Neuronal stem cell (in vitro differentiated cells): Measurements from ENCODE around the gene STPG1.

Source experiments
- DNase-seq: peaks from one replicate; pipeline ENCODE4 v3.0.0-alpha.2; 2013; ENCODE audit warnings: low spot score
- H2AFZ ChIP-seq: one replicate; pipeline ENCODE4 v1.6.1; 2013; ENCODE audit warnings: mild to moderate bottlenecking, low read length, inconsistent platforms
- H2AK5ac ChIP-seq: 2 replicates; pipeline ENCODE4 v1.6.1; 2013; ENCODE audit warnings: low read depth, mild to moderate bottlenecking, inconsistent platforms, low read length, moderate library complexity, mixed read lengths
- H2BK120ac ChIP-seq: 2 replicates; pipeline ENCODE4 v1.6.1; 2013; ENCODE audit warnings: low read depth, mild to moderate bottlenecking, inconsistent platforms, low read length, moderate library complexity, mixed read lengths
- H2BK12ac ChIP-seq: one replicate; pipeline ENCODE4 v1.6.1; 2013; ENCODE audit warnings: low read length, inconsistent platforms
- H2BK15ac ChIP-seq: 2 replicates; pipeline ENCODE4 v1.6.1; 2013; ENCODE audit warnings: mild to moderate bottlenecking, low read length, inconsistent platforms, mixed read lengths
- H2BK5ac ChIP-seq: one replicate; pipeline ENCODE4 v1.6.1; 2013; ENCODE audit warnings: inconsistent platforms, mild to moderate bottlenecking, low read length, moderate library complexity
- H3K14ac ChIP-seq: one replicate; pipeline ENCODE4 v1.6.1; 2013; ENCODE audit warnings: low read length, inconsistent platforms
- H3K18ac ChIP-seq: 2 replicates; pipeline ENCODE4 v1.6.1; 2013; ENCODE audit warnings: low read length, inconsistent platforms
- H3K23ac ChIP-seq: 2 replicates; pipeline ENCODE4 v1.6.1; 2013; ENCODE audit warnings: low read depth, mild to moderate bottlenecking, mixed read lengths, low read length, inconsistent platforms; ENCODE audit not compliant: poor library complexity
- H3K27ac ChIP-seq: replicated peaks from 3 replicates; pipeline ENCODE4 v1.5.1; 2013; ENCODE audit warnings: low read length, inconsistent platforms
- H3K27me3 ChIP-seq, 3 experiments: 2 replicates each; pipeline ENCODE4 v1.6.1; 2013; ENCODE audit warnings: low read length in 3 of 3, mild to moderate bottlenecking in 2 of 3, inconsistent platforms in 1 of 3, low read depth in 1 of 3, mixed read lengths in 1 of 3, moderate library complexity in 1 of 3; ENCODE audit not compliant: control insufficient read depth in 3 of 3, insufficient read depth in 3 of 3
- H3K36me3 ChIP-seq, 2 donors: replicated peaks in 1 of 2; 2 replicates each; pipeline ENCODE4 v1.6.1; 2013; ENCODE audit warnings: low read length in 2 of 2; ENCODE audit not compliant: control insufficient read depth in 2 of 2, insufficient read depth in 2 of 2
- H3K4ac ChIP-seq: 2 replicates; pipeline ENCODE4 v1.6.1; 2013; ENCODE audit warnings: inconsistent platforms, mild to moderate bottlenecking, low read length, moderate library complexity
- H3K4me1 ChIP-seq, 2 donors: 1 replicate in 1 of 2; 2 replicates in 1 of 2; pipeline ENCODE4 v1.6.1; 2013; ENCODE audit warnings: low read length in 2 of 2, low read depth in 1 of 2; ENCODE audit not compliant: control insufficient read depth in 2 of 2, insufficient read depth in 1 of 2
- H3K4me2 ChIP-seq: one replicate; pipeline ENCODE4 v1.6.1; 2013; ENCODE audit warnings: mild to moderate bottlenecking, low read length, inconsistent platforms; ENCODE audit not compliant: insufficient read depth, poor library complexity, severe bottlenecking
- H3K4me3 ChIP-seq, 2 donors: 2 replicates each; pipeline ENCODE4 v1.5.1; 2013; ENCODE audit warnings: low read length in 2 of 2, mild to moderate bottlenecking in 2 of 2, inconsistent platforms in 1 of 2, moderate library complexity in 1 of 2
- H3K79me1 ChIP-seq: one replicate; pipeline ENCODE4 v1.6.1; 2013; ENCODE audit warnings: low read depth, mild to moderate bottlenecking, inconsistent platforms, low read length, moderate library complexity
- H3K9ac ChIP-seq: one replicate; pipeline ENCODE4 v1.6.1; 2013; ENCODE audit warnings: mild to moderate bottlenecking, low read depth, low read length, inconsistent platforms; ENCODE audit not compliant: poor library complexity
- H3K9me3 ChIP-seq, 2 donors: replicated peaks in 1 of 2; 2 replicates each; pipeline versions ENCODE3 to v1.6.1; 2013; ENCODE audit warnings: low read length in 2 of 2, mild to moderate bottlenecking in 2 of 2, inconsistent platforms in 1 of 2, low read depth in 1 of 2, mixed read lengths in 1 of 2, moderate library complexity in 1 of 2; ENCODE audit not compliant: control insufficient read depth in 2 of 2, insufficient read depth in 1 of 2
- H4K8ac ChIP-seq: one replicate; pipeline ENCODE4 v1.6.1; 2013; ENCODE audit warnings: low read depth, mild to moderate bottlenecking, inconsistent platforms, low read length, moderate library complexity
- H4K91ac ChIP-seq: one replicate; pipeline ENCODE4 v1.6.1; 2013; ENCODE audit warnings: low read length, low read depth, mild to moderate bottlenecking, inconsistent platforms; ENCODE audit not compliant: poor library complexity
- WGBS, 2 donors: extraction: QIAGEN DNeasy Blood & Tissue Kit; methylation state at CpG; one replicate each; pipeline ENCODE4 v1.1.7; 2013; ENCODE audit warnings: missing lambda C conversion rate in 2 of 2, mixed read lengths in 1 of 2; ENCODE audit not compliant: insufficient read length in 2 of 2, insufficient replicate concordance in 1 of 2; ENCODE audit errors: extremely low coverage in 2 of 2; 5-methylcytosine and 5-hydroxymethylcytosine counted together

The STPG1 gene

GRCh38 chr1:24414775-24415333 is 1.3 kb upstream of the STPG1 start:
- Histone ChIP-seq H3K4ac (no peak overlapping the region), H3K9ac (no peak overlapping the region), H3K4me2 (no peak overlapping the region), H2BK5ac (no peak overlapping the region), H3K27ac (no peak overlapping the region), H3K27me3 (peaks cover 0 to 49% (median 2%) of the 10 kb centered on the region in 3 experiments), H4K8ac (no peak overlapping the region), H3K23ac (no peak overlapping the region), H4K91ac (no peak overlapping the region), H2BK12ac (no peak overlapping the region), H2AK5ac (no peak overlapping the region), H2AFZ (peak overlapping the region; percentile 87), H2BK120ac (no peak overlapping the region), H2BK15ac (no peak overlapping the region), H3K4me1 (peaks cover 0 to 11% of the 10 kb centered on the region in 2 donors), H3K4me3 (peak overlapping the region in 1 of 2 donors; percentile 54), H3K79me1 (peaks cover 4% of the 10 kb centered on the region), H3K36me3 (no peaks in the 10 kb centered on the region), H3K9me3 (no peaks in the 10 kb centered on the region), H3K14ac (no peak overlapping the region), H3K18ac (no peak overlapping the region)
- no CpG with 5 or more reads among the region's 22 CpGs for WGBS, 2 donors
- DNase-seq = no peak

- Histone ChIP-seq H3K23ac (no peak overlapping the region), H3K4me3 (no peak overlapping the region)
These were observed 1.2 kb downstream of the STPG1 start for GRCh38 chr1:24412408-24412807.

DNA sequence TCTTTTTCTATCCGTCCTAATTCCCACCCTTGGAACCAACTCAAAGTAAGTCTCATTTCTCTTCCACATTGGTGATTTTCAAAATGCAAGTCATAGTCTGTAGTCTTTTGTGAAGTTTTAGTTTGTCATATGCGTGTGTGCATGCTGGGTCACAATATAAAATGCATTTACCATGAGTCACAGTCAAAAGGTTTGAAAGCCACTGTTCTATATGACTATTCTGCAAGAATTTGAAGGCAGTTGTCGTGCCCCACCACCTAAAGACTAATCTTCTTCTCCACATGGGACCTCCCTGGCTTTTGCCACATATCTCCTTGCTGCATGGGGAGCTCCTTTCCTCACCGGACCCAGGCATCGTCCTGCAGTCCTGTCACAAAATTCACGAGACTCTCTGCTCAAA is 1.6 kb downstream of the STPG1 start:
- no peak for DNase-seq
- no CpG with 5 or more reads among the region's 6 CpGs for WGBS, 2 donors
- no peak overlapping the region for H3K4me2 ChIP-seq

More at GRCh38 chr1:24412408-24412807, 1.2 kb downstream of the STPG1 start:
- H2AK5ac ChIP-seq = no peak overlapping the region
- DNase-seq = no peak
- no peak overlapping the region for H3K27ac ChIP-seq
- H2BK120ac ChIP-seq = no peak overlapping the region
- H3K79me1 ChIP-seq = peaks cover 4% of the 10 kb centered on the region
- H2AFZ ChIP-seq = no peak overlapping the region
- H3K9me3 ChIP-seq = no peaks in the 10 kb centered on the region
- H3K4me1 ChIP-seq = peaks cover 0 to 11% of the 10 kb centered on the region in 2 donors
- H4K8ac ChIP-seq = no peak overlapping the region
- no peak overlapping the region for H3K4me2 ChIP-seq
- no peak overlapping the region for H4K91ac ChIP-seq
- no peaks in the 10 kb centered on the region for H3K36me3 ChIP-seq
- no peak overlapping the region for H3K4ac ChIP-seq
- no CpG with 5 or more reads among the region's 1 CpG for WGBS, 2 donors
- H3K14ac ChIP-seq = no peak overlapping the region
- H2BK12ac ChIP-seq = no peak overlapping the region
- H2BK15ac ChIP-seq = no peak overlapping the region
- H3K9ac ChIP-seq = no peak overlapping the region
- H3K18ac ChIP-seq = no peak overlapping the region
- H2BK5ac ChIP-seq = no peak overlapping the region
- peaks cover 0 to 43% (median 2%) of the 10 kb centered on the region in 3 experiments for H3K27me3 ChIP-seq

DNA sequence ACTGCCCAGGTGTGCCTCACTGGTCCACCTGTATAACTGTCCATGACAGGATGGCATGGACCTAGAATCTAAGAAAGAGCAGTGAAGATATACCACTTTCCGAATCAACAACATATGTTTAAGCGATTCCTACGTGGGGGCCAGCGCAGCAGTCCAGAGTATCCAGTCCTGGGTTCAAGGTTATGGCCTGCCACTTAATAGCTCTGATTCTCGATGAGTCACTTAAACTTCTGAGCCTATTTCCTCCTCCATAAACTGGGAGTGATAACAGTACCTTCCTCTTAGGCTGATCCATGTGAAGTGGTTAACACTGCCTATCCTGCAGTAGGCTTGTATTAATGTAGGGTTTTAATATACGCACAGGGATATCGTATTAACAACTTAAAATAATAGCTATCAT is 2.8 kb downstream of the STPG1 start:
- Histone ChIP-seq H3K9me3 (no peaks in the 10 kb centered on the region), H3K4me2 (no peak overlapping the region), H4K8ac (no peak overlapping the region), H3K4me1 (peaks cover 0 to 6% of the 10 kb centered on the region in 2 donors), H3K27ac (no peak overlapping the region), H2BK120ac (no peak overlapping the region), H3K4me3 (no peak overlapping the region), H3K23ac (no peak overlapping the region), H2AFZ (no peak overlapping the region), H2BK12ac (no peak overlapping the region), H2BK5ac (no peak overlapping the region), H4K91ac (no peak overlapping the region), H3K4ac (no peak overlapping the region), H3K18ac (no peak overlapping the region), H3K27me3 (peaks cover 0 to 29% (median 0%) of the 10 kb centered on the region in 3 experiments), H2AK5ac (no peak overlapping the region), H3K14ac (no peak overlapping the region), H3K9ac (no peak overlapping the region), H3K79me1 (peaks cover 4% of the 10 kb centered on the region), H3K36me3 (no peaks in the 10 kb centered on the region), H2BK15ac (no peak overlapping the region)
- WGBS, 2 donors = no CpG with 5 or more reads among the region's 7 CpGs
- DNase-seq = no peak

More for the DNA sequence above, 1.6 kb downstream of the STPG1 start:
- no peaks in the 10 kb centered on the region for H3K9me3 ChIP-seq
- H3K4me3 ChIP-seq = no peak overlapping the region
- no peak overlapping the region for H4K8ac ChIP-seq
- no peak overlapping the region for H3K23ac ChIP-seq
- no peak overlapping the region for H3K4ac ChIP-seq
- H3K4me1 ChIP-seq = peaks cover 0 to 11% of the 10 kb centered on the region in 2 donors
- H3K9ac ChIP-seq = no peak overlapping the region
- H2BK5ac ChIP-seq = no peak overlapping the region
- no peaks in the 10 kb centered on the region for H3K36me3 ChIP-seq
- no peak overlapping the region for H2AK5ac ChIP-seq
- H2AFZ ChIP-seq = no peak overlapping the region
- H4K91ac ChIP-seq = no peak overlapping the region
- peaks cover 0 to 41% (median 2%) of the 10 kb centered on the region in 3 experiments for H3K27me3 ChIP-seq
- H3K79me1 ChIP-seq = peaks cover 4% of the 10 kb centered on the region
- no peak overlapping the region for H2BK12ac ChIP-seq
- no peak overlapping the region for H3K14ac ChIP-seq
- H2BK120ac ChIP-seq = no peak overlapping the region
- no peak overlapping the region for H2BK15ac ChIP-seq
- no peak overlapping the region for H3K27ac ChIP-seq
- H3K18ac ChIP-seq = no peak overlapping the region
